NCI-H1694 (cell line): Measurements from ENCODE around the gene RHEB.
"Not testable (repeated sequence)": the region's sequence is repeated elsewhere in the genome, so short reads cannot be mapped to it uniquely, and the experiment has no call there.

Experiments
- DNase-seq: peaks from one replicate; lab custom pipeline; 2025; lab: John Stamatoyannopoulos, UW

RHEB gene

GRCh38 chr7:151519765-151520418 is at the start of gene RHEB:
TSS of gene RHEB (minus strand) at chr7:151519895. CDS start at chr7:151519511, 384 bp downstream.
- DNase-seq = peak; percentile 98

GRCh38 chr7:151566897-151567320 is 47.2 kb upstream of the RHEB start:
- DNase-seq = no peak

- DNase-seq = no peak
Observed at GRCh38 chr7:151565541-151565940, 45.8 kb upstream of the RHEB start.

GRCh38 chr7:151560243-151560642 is 40.5 kb upstream of the RHEB start:
- no peak for DNase-seq

- no peak for DNase-seq
Observed at GRCh38 chr7:151559557-151560183, 40.0 kb upstream of the RHEB start.

GRCh38 chr7:151558575-151558974 is 38.9 kb upstream of the RHEB start:
- DNase-seq = no peak

GRCh38 chr7:151556592-151556991 is 36.9 kb upstream of the RHEB start:
- DNase-seq = no peak

GRCh38 chr7:151553356-151553755 is 33.7 kb upstream of the RHEB start:
- DNase-seq = no peak

- no peak for DNase-seq
Observed at GRCh38 chr7:151552352-151553028, 32.8 kb upstream of the RHEB start.

- no peak for DNase-seq
Observed at GRCh38 chr7:151551820-151552219, 32.1 kb upstream of the RHEB start.

GRCh38 chr7:151550656-151551286 is 31.1 kb upstream of the RHEB start:
- DNase-seq = no peak

- no peak for DNase-seq
Observed at GRCh38 chr7:151549644-151550043, 29.9 kb upstream of the RHEB start.

GRCh38 chr7:151549083-151549482 is 29.4 kb upstream of the RHEB start:
- no peak for DNase-seq

- no peak for DNase-seq
Observed at GRCh38 chr7:151544183-151544582, 24.5 kb upstream of the RHEB start.

GRCh38 chr7:151542606-151543130 is 23.0 kb upstream of the RHEB start:
- no peak for DNase-seq

- no peak for DNase-seq
Observed at GRCh38 chr7:151541709-151542499, 22.2 kb upstream of the RHEB start.

GRCh38 chr7:151540146-151540545 is 20.5 kb upstream of the RHEB start:
- no peak for DNase-seq

GRCh38 chr7:151539088-151539671 is 19.5 kb upstream of the RHEB start:
- no peak for DNase-seq

- DNase-seq = no peak
Observed at GRCh38 chr7:151537818-151538561, 18.3 kb upstream of the RHEB start.

- not testable (repeated sequence) for DNase-seq
Observed at GRCh38 chr7:151536178-151536577, 16.5 kb upstream of the RHEB start.

- DNase-seq = no peak
Observed at GRCh38 chr7:151529842-151530241, 10.1 kb upstream of the RHEB start.
